ENCODE results near the gene PNKP.

The PNKP gene

DNA sequence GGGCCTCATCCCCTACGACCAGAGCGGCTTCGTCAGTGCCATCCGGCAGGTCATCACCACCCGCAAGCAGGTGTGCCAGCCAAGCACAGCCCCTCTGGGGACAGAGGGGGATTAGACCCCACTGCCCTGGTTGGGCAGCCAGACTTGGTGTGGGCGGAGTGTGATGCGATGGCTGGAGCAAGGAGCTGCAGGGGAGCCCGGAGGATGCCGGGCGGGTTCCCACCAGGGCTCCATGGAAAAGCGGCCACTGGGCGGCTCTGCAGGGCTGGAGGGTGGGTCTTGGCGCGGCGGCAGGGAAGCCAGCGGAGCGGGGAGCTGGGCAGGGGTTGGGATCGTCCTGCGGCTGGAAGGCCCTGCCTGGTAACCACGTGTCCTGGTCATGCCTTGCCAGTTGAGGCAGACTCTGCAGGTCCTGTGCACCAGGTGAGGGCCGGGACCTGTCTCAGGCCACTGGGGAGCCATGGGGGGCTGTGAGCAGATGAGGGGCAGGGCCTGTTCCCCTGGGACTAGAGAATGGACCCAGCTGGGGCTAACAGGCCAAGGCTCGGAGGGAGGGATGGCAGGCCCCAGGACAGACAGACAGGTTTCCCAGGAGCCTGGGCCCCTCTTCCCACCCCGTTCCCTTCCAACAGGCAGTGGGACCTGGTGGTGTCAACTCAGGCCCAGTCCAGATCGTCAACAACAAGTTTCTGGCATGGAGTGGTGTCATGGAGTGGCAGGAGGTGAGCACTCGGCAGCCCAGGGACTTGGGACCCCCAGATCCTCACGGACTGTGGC, 10.1 kb downstream of the PNKP start:
- DNase-seq, result no peak

DNA sequence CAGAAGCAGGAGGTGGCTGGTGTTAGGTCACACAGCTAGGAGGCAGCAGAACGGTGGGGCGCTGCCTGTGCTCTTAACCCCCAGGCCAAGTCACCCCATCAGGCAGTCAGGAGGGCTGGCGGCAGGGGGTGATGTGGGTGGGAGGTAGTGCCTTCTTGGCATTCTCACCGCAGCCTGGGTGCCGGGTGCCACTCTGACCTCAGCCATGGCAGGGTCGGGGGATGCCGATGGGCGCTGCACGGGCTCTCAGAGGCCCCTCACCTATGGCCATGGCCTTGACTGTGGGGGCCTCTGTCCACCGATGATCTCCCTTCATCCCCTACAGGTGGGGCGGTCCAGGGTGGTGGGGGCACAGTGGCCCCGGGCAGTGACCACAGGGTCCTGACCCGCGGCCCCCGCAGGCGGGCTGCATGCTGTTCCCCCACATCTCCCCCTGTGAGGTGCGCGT, 10.8 kb downstream of the PNKP start:
- no peak for DNase-seq

DNA sequence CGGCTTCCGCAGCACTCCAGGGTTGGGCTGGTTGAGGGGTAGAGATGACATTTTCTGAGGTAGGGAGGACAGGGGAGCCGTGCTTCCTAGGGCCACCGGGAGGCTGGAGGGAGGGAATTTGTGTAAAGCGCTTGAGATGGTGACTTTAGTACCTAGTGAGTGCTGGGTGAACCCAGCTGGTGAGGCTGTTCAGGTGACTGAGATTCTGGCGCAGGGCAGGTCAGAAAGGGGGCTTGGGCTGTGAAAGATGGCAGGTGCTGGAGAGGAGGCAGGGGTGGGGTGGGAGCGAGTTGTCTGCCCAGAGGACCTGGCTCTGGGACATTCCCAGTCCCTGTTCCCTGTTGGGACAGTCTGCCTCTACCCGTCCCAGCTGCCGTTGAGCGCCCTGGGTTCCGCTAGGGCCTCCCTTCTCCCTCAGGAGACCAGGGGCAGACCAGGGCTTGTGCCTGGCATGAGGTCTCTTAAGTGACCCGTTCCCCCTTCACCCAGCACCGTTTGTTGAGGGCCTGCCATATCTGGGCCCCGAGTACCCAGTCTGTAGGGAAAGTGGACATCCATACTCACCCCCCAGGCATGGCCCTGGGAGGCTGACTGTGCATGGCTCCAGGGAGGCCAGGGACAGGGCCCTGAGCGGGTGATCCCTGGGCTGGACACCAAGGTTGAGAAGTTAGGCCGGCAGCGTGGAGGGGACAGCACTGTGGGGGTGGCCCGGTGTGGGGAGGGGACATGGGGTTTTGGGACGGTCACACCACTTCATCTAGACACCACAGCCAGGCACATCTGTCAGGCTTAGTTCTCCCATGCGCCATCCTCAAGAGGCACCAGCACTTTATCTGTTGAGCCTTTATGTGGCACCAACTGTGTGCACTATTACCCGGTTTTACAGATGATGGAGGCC, 11.5 kb downstream of the PNKP start:
- no peak for DNase-seq

DNA sequence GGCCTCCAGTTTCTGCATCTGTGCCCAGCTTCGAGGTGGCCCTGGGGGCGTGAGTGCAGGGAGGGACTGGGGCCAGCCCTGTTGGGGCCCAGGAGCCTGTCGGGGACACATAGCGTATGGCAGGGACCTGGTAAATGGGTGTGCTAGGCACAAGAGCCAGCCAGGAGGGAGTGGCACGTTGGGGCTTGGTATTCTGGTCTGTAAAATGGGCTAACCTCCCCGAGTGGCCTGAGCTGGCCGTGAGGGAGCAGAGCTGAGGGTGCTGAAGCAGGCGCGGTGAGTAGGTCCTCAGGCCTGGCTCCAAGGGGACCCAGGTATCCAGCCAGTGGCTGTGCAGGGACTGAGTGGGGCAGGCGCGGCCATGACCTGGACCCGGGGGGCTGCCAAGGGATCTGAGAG, 12.1 kb downstream of the PNKP start:
- no peak for DNase-seq

DNA sequence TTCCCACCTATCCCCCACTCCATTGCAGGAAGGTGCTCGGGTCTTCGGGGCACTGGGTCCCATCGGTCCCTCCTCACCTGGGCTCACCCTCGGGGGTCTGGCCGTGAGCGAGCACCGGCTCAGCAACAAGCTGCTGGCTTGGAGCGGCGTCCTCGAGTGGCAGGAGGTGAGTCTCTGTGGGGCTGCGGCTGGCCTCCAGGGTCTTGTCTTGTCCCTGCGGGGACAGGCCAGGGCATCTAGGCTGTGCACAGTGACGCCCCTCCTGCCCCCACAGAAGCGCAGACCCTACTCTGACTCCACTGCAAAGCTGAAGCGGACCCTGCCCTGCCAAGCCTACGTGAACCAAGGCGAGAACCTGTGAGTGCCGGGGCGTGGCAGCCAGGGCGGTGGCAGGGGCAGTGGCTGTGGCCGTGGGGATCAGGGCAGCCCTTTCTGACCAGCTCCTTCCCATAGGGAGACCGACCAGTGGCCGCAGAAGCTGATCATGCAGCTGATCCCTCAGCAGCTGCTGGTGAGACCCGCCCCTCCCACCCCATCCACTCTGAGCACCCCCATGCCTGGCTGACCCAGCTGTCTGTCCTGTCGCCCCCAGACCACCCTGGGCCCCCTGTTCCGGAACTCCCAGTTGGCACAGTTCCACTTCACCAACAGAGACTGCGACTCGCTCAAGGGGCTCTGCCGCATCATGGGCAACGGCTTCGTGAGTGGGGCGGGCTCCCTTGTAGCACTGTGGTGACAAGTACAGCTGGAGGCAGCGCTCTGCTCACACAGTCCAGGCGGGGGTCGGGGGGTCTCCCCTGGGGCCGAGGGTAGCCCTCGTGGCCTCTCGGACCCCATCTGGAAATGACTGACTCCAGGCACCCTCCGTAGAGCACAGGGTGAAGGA, 12.8 kb downstream of the PNKP start:
- DNase-seq, result no peak

DNA sequence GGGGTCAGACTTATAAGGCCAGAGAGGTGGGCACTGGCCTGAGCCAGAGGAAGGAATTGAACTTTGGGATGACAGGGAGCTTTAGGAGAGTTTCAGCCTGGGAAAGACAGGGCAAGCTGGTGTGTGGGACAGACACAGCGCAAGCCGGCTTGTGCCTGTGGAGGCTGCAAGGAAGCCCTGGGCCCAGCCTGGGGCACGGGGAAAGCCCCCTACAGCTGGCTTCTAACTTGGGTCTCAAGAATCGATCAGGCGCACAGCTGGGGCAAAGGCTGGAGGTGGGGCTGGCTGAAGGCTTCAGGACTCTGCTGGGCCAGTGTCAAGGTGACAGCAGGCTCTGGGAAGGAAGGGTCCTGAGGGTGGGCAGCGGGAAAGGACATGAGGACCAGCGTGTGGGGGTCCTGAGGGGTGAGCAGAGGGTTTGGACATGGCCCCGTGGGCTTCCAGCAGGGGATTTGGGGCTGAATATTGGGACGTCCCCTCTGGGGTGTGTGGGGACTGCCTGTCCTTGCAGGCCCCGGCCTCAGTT, 13.5 kb downstream of the PNKP start:
- DNase-seq, result no peak

DNA sequence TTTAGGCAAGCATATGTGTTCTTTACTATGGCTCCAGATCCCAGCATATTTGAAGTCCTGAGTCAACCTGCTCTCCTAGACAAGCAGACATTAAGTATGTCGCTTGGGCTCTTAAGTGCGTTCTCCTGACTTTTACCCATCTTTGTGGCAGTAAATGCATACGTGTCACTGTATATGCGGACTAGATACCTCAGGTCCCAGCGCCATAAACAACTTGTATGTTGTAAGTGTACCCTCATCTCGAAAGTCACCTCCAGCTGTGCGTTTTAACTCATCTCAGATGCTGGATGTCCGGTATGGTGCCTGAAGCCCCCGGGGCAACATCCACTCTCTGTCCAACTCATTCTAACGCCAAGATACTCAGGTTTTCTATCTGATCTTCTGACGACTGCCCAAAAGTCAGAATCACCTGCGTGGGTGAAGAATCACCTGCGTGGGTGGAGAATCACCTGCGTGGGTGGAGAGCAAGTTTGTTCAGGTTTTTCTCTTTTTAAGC, 14.7 kb downstream of the PNKP start:
- no peak for DNase-seq

DNA sequence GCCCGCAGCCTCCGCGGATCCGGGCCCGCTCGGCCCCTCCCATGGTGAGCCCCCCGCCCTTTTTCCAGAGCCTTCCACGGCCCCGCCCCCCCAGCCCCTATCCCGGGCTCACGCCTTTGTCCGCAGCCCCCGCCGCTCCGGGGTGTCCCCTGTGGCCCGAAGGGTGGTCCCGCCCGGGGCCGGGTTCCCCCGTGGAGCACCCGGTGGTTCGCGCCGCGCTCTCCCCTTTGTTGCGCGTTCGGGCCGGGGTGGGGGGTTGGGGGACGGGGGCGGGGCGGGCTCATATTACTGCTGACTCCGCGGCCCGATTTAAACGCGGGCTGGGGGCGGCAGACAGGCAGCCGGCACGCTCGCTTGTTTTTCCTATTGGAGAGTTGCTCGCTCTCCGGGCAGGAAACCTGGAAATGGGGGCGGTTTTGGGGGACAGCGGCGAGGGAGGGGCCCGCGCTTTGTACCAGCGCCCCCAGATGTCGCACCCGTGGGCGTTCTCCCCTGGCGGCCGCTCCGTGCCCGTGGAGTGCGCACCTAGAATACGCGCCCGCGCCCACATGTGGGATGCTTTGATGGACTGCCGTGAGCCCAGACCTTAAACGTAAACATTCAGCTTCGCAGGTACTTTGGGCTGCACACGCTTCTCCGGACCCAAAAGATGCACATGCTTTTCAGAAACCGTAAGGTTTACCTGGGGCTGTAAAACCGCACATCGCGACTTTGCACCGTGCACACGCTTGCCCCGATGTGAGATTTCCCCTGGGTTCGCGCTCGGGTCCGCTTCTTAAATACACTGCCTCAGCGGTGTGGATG, 15.7 kb downstream of the PNKP start:
- DNase-seq, result peak; percentile 48

DNA sequence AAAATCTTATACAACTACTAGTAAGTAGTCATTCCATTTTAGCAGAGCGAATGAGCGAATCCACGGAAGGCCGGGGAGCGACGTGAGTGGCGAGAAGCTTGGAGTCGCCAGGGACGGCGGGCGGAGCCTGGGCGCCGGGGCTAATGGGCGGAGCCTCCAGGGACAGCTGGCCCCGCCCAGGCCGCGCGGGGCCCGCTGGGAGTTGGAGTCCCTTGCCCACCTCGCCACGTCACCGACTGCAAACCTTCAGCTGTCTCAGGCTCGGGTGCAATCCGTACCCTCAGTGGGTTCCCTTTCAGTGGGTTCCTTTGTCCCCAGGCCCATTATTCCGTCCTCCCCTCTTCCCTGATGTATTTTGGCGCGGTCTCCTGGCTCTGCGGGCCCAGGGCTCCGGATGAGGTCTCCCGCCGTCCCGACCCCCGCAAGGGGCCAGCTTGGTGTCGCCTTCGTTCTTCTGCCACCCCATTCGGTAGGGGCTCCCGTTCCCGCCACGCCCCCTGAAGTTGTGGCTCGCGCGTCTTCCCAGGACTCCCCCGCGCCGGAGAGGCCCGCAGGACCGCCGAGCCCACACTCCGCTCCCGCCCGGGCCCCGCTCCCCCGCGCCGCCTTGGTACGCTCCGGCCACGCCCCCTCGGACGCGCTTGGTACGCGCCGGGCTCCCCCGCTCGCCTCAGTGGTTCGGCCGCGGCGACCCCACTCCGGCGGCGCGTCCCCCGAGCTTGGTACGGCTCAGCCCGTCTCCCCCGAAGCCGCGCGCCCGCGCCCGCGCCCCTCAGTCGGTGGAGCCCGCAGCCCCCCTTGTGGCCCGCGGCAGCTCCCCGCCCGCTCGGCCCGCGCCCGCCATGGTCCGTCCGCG, 16.7 kb downstream of the PNKP start, which contains the start of gene PTOV1:
Gene PTOV1, plus strand, starts transcription at position 673 of the 856 bp plus-strand sequence.
- peak; percentile 92 for DNase-seq

DNA sequence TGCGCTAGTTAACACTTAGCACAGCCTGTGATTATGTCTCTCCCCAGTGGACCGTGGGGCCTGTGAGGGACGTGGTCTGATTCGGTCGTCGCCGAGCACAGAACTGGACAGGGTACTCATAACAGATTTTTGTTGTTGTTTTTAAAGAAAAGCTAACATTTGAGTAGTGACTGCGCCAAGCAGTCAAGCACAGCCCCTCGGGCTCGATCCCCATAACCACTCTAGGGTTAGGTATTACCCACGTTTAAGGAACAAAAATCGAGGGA, 17.2 kb downstream of the PNKP start:
- DNase-seq, result no peak

DNA sequence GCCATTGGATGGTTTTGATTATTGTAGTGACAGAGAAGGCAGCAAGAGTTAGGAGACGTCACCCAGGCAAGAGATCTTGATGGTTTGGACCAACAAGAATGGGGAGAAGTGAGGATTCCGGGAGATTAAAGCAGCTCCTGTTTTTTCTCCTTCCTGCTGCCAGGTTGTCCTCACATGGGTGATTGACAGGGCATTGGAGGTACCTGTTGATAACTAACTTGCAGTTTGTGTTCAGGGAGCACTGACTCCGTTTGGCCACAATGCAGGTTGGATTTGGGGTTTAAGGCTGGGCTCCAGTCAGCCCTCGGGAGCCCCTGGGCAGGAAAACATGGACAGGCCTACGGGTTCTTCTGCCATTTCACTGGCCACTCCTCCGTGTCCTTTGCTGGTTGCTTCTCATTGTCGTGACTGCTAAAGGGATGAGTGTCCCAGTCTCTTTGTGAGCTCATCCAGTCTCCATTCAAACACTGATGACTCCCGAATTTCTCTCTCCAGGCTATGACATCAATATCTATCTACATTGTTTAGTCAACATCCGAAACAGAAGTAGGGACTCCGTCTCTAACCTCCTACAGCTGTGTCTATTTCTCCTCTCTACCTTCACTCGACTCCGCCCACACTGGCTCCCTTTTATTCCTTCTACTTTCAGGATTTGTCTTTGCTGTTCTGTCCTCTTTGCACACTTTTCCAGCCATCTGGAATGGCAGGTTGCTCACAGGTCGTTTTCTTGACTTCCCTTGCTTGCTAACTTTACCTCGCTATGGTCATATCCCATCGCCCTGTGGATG, 17.7 kb downstream of the PNKP start:
- no peak for DNase-seq

DNA sequence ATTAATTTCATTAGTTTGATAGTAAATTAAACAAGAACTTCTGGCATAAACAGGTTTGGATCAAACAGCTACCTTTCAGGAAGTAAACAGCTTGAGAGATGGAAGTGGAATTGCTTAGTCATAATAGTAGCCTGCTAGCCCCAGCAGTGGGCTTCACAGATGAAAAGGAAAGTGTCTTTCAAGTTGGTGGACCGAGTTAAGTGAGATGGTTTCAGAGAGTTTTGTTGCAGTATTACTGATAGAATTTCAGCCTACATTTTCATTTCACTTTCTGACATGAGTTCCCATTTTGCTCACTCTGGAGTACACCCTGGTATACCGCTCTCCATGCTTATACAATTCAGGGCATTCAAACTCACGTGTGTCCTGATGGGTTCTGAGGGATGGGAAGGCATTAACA, 18.4 kb downstream of the PNKP start:
- no peak for DNase-seq

DNA sequence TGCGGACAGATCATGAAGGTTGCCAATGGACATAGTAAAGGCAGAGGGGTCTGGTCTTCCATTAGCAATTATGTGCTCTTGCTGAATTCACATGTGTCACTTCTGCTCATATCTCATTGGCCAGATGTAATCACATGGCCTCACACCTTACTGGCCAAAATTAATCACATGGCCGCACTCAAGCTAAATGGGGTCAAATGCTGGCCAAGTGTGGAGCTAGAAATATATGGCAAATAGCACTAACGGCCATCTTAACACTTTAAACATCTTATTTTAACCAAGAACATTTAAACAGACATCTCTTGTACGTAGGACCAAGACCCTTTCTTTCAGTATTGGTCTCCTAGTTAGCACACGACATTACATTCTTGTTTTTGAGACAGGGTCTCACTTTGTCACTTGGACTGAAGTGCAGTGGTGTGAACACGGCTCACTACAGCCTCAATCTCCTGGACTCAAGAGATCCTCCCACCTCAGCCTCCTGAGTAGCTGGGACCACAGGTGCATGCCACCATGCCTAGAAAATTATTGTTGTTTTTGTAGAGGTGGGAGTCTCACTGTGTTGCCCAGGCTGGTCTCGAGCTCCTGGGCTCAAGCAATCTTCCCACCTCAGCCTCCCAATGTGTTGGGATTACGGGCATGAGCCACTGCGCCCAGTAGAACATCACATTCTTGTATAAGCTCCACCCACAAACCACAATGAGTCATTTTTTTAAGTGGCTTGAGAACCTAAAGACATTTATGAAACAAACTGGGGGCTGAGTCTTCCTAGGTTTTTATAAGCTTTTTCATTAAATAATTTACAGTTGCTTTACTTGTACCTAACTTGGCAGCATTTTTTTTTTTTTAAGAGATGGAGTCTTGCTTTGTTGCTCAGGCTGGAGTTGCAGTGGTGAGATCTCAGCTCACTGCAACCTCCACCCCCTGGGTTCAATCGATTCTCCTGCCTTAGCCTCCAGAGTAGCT, 19.4 kb downstream of the PNKP start:
- no peak for DNase-seq

DNA sequence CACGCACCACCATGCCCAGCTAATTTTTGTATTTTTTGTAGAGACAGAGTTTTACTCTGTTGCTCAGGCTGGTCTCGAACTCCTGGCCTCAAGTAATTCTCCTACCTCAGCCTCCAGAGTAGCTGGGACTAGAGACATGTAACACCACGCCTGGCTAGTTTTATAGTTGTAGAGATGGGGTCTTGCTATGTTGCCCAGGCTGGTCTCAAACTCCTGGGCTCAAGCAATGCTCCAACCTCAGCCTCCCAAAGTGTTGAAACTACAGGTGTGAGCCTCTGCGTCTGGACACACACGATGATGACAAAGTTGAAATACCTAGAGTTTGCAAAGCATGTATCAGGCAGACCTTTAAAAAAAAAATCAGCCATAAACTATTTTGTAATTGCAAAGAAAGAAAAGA, 21.0 kb downstream of the PNKP start:
- DNase-seq, result no peak

DNA sequence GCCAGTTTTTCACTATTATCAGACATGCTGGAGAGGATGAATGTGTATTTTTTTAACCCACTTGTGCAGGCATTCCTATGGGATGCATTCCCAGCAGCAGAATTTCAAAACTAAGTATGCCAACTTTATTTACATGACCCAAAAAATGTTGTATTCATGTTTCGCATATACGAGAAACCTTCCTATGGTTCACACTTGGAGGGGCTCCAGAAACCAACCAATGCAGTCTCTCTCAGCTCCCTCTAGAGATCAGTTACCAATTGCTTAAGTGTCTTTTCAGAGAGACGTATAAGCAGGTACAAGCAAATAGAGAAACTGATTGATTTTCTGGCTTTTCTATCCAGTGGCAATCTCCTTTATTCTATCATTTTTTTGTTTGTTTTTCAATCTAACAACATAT, 22.0 kb downstream of the PNKP start:
- no peak for DNase-seq

DNA sequence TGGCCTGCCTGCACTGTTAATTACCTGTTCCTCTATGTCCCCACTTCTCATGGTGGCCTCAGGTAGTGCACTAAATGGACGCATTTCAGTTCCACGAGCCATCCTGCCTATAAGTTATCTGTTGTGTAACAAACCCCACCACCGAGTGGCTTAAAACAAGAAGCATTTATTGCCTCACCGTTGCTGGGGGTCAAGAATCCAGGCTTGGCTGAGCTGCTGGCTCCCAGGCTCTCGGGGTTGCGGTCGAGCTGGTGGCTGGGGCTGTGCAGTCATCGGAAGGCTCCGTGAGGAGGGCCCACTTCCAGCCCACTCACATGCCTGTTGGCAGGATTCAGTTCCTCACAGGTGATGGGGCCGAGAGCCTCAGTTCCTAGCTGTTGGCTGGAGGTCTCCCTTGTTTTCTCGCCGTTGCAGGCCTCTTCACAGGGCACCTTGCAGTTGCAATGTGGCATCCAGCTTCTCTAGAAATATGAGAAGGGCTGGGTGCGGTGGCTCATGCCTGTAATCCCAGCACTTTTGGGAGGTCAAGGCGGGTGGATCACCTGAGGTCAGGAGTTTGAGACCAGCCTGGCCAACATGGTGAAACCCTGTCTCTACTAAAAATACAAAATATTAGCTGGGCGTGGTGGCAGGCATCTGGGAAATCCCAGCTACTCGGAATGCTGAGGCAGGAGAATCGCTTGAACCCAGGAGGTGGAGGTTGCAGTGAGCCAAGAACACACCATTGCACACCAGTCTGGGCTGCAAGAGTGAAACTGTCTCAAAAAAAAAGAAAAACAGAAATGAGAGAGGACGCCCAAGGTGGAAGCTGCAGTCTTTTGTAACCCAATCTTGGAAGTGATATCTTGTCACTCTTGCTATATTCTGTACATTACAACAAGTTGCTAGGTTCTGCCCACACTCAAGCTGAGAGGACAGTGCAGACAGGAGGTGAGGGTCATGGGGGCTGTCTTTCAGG, 23.0 kb downstream of the PNKP start:
- DNase-seq, result no peak

DNA sequence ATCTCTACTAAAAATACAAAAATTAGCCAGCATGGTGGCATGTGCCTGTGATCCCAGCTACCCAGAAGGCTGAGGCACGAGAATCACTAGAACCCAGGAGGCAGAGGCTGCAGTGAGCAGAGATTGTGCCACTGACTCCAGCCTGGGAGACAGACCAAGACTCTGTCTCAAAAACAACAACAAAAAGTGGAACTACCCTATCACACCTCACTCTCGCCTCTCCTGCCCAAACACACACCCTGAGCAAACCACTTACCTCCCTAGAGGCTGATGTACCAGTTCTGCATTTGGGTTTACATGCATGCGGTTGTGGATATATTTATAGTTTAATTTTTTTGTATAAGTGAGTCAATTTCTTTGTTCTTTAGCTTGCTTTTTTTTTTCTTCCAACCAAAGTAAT, 24.1 kb downstream of the PNKP start:
- no peak for DNase-seq
